ENCODE results near the gene WWTR1. TPM values are rescaled to one million over a fixed set of nuclear protein-coding genes. Genes with fewer than 3 reads are reported as not detected.

Gene WWTR1
- total RNA-seq, 1 experiment from 2014 or later: 14.1 TPM

- no peak for DNase-seq
- H3K4me3 ChIP-seq (ENCODE audit: insufficient read depth, low read depth, low read length): no peak overlapping the region
- no peaks in the 10 kb centered on the region for H3K27me3 ChIP-seq (ENCODE audit: control insufficient read depth, insufficient read depth, low read length)
- H3K36me3 ChIP-seq (replicated peaks; ENCODE audit: control insufficient read depth, insufficient read depth, low read length): no peaks in the 10 kb centered on the region
Observed at GRCh38 chr3:149663966-149664365, 6.1 kb upstream of the WWTR1 start.

- Histone ChIP-seq H3K36me3 (replicated peaks; ENCODE audit: control insufficient read depth, insufficient read depth, low read length) (no peaks in the 10 kb centered on the region), H3K4me3 (ENCODE audit: insufficient read depth, low read depth, low read length) (no peak overlapping the region), H3K27me3 (ENCODE audit: control insufficient read depth, insufficient read depth, low read length) (no peaks in the 10 kb centered on the region)
- DNase-seq: no peak
Observed at GRCh38 chr3:149662240-149662887, 4.5 kb upstream of the WWTR1 start.

- Histone ChIP-seq H3K36me3 (replicated peaks; ENCODE audit: control insufficient read depth, insufficient read depth, low read length) (no peaks in the 10 kb centered on the region), H3K27me3 (ENCODE audit: control insufficient read depth, insufficient read depth, low read length) (no peaks in the 10 kb centered on the region), H3K4me3 (ENCODE audit: insufficient read depth, low read depth, low read length) (no peak overlapping the region)
- no peak for DNase-seq
Observed at GRCh38 chr3:149660462-149660861, 2.6 kb upstream of the WWTR1 start.

- Histone ChIP-seq H3K36me3 (replicated peaks; ENCODE audit: control insufficient read depth, insufficient read depth, low read length) (no peaks in the 10 kb centered on the region), H3K4me3 (ENCODE audit: insufficient read depth, low read depth, low read length) (peak overlapping the region; percentile 89), H3K27me3 (ENCODE audit: control insufficient read depth, insufficient read depth, low read length) (no peaks in the 10 kb centered on the region)
- DNase-seq: peak; percentile 75
Observed at GRCh38 chr3:149658744-149659497, 1.1 kb upstream of the WWTR1 start.

GRCh38 chr3:149657321-149657925, 402 bp downstream of the WWTR1 start:
- no peaks in the 10 kb centered on the region for H3K27me3 ChIP-seq (ENCODE audit: control insufficient read depth, insufficient read depth, low read length)
- H3K36me3 ChIP-seq (replicated peaks; ENCODE audit: control insufficient read depth, insufficient read depth, low read length): no peaks in the 10 kb centered on the region
- peak overlapping the region; percentile 89 for H3K4me3 ChIP-seq (ENCODE audit: insufficient read depth, low read depth, low read length)
- DNase-seq: peak; percentile 81

- DNase-seq: no peak
- H3K36me3 ChIP-seq (replicated peaks; ENCODE audit: control insufficient read depth, insufficient read depth, low read length): no peaks in the 10 kb centered on the region; the same call in 1 of the 2 replicates
- peak overlapping the region; percentile 89 for H3K4me3 ChIP-seq (ENCODE audit: insufficient read depth, low read depth, low read length)
- no peaks in the 10 kb centered on the region for H3K27me3 ChIP-seq (ENCODE audit: control insufficient read depth, insufficient read depth, low read length)
Observed at GRCh38 chr3:149655826-149656574, 1.8 kb downstream of the WWTR1 start.

GRCh38 chr3:149654188-149654601, 3.6 kb downstream of the WWTR1 start:
- Histone ChIP-seq H3K36me3 (replicated peaks; ENCODE audit: control insufficient read depth, insufficient read depth, low read length) (no peaks in the 10 kb centered on the region; the same call in none of the 2 replicates), H3K27me3 (ENCODE audit: control insufficient read depth, insufficient read depth, low read length) (no peaks in the 10 kb centered on the region), H3K4me3 (ENCODE audit: insufficient read depth, low read depth, low read length) (no peak overlapping the region)
- DNase-seq: no peak

- H3K27me3 ChIP-seq (ENCODE audit: control insufficient read depth, insufficient read depth, low read length): no peaks in the 10 kb centered on the region
- DNase-seq: no peak
- H3K4me3 ChIP-seq (ENCODE audit: insufficient read depth, low read depth, low read length): no peak overlapping the region
- H3K36me3 ChIP-seq (replicated peaks; ENCODE audit: control insufficient read depth, insufficient read depth, low read length): peaks cover under 1% of the 10 kb centered on the region
Observed at GRCh38 chr3:149653564-149653963, 4.3 kb downstream of the WWTR1 start.

- no peak overlapping the region for H3K4me3 ChIP-seq (ENCODE audit: insufficient read depth, low read depth, low read length)
- H3K36me3 ChIP-seq (replicated peaks; ENCODE audit: control insufficient read depth, insufficient read depth, low read length): peaks cover 2% of the 10 kb centered on the region
- H3K27me3 ChIP-seq (ENCODE audit: control insufficient read depth, insufficient read depth, low read length): no peaks in the 10 kb centered on the region
- DNase-seq: no peak
Observed at GRCh38 chr3:149653136-149653535, 4.7 kb downstream of the WWTR1 start.

GRCh38 chr3:149650828-149651227, 7.0 kb downstream of the WWTR1 start:
- Histone ChIP-seq H3K36me3 (replicated peaks; ENCODE audit: control insufficient read depth, insufficient read depth, low read length) (peaks cover 4% of the 10 kb centered on the region), H3K4me3 (ENCODE audit: insufficient read depth, low read depth, low read length) (no peak overlapping the region), H3K27me3 (ENCODE audit: control insufficient read depth, insufficient read depth, low read length) (no peaks in the 10 kb centered on the region)
- DNase-seq: no peak

- H3K4me3 ChIP-seq (ENCODE audit: insufficient read depth, low read depth, low read length): no peak overlapping the region
- H3K27me3 ChIP-seq (ENCODE audit: control insufficient read depth, insufficient read depth, low read length): no peaks in the 10 kb centered on the region
- H3K36me3 ChIP-seq (replicated peaks; ENCODE audit: control insufficient read depth, insufficient read depth, low read length): peaks cover 4% of the 10 kb centered on the region
- DNase-seq: no peak
Observed at GRCh38 chr3:149648525-149648924, 9.3 kb downstream of the WWTR1 start.

GRCh38 chr3:149647812-149648211, 10.0 kb downstream of the WWTR1 start:
- peaks cover 4% of the 10 kb centered on the region for H3K36me3 ChIP-seq (replicated peaks; ENCODE audit: control insufficient read depth, insufficient read depth, low read length)
- H3K4me3 ChIP-seq (ENCODE audit: insufficient read depth, low read depth, low read length): no peak overlapping the region
- DNase-seq: no peak
- no peaks in the 10 kb centered on the region for H3K27me3 ChIP-seq (ENCODE audit: control insufficient read depth, insufficient read depth, low read length)

- no peak overlapping the region for H3K4me3 ChIP-seq (ENCODE audit: insufficient read depth, low read depth, low read length)
- H3K27me3 ChIP-seq (ENCODE audit: control insufficient read depth, insufficient read depth, low read length): no peaks in the 10 kb centered on the region
- peaks cover 4% of the 10 kb centered on the region for H3K36me3 ChIP-seq (replicated peaks; ENCODE audit: control insufficient read depth, insufficient read depth, low read length)
- DNase-seq: no peak
Observed at GRCh38 chr3:149647285-149647684, 10.5 kb downstream of the WWTR1 start.

- no peak overlapping the region for H3K4me3 ChIP-seq (ENCODE audit: insufficient read depth, low read depth, low read length)
- H3K36me3 ChIP-seq (replicated peaks; ENCODE audit: control insufficient read depth, insufficient read depth, low read length): peaks cover 4% of the 10 kb centered on the region
- no peaks in the 10 kb centered on the region for H3K27me3 ChIP-seq (ENCODE audit: control insufficient read depth, insufficient read depth, low read length)
- no peak for DNase-seq
Observed at GRCh38 chr3:149646181-149646766, 11.6 kb downstream of the WWTR1 start.
